GM12878 (cell line): ENCODE data around the gene TRAT1. TPM values are rescaled to one million over a fixed set of nuclear protein-coding genes. Genes with fewer than 3 reads are reported as not detected.

Experiments used
- ATAC-seq: fragments of 200-7000 bp; cut with Tn5 transposase; 3 replicates; pipeline ENCODE4 v1.9.1; 2020; ENCODE audit warnings: mild to moderate bottlenecking, moderate library complexity
- BruUV-seq: library from RNA; stranded (reverse); fragments of 400-500 nt; replicated peaks from 2 replicates; lab custom pipeline; 2021; lab: Mats Ljungman, UMichigan
- CTCF ChIA-PET: fragments of 300-600 bp; sonication (Branson Sonifier 250); formaldehyde crosslinking; extraction: SDS; loops from one replicate; lab custom pipeline; 2021; ENCODE audit warnings: inconsistent platforms; lab: Yijun Ruan, JAX
- POLR2A ChIA-PET: fragments of 350-600 bp; formaldehyde crosslinking; extraction: SDS; loops from one replicate; lab custom pipeline; 2021; ENCODE audit warnings: inconsistent platforms; lab: Charles Lee
- RAD21 ChIA-PET: fragments of 300-600 bp; sonication (Branson Sonifier 250); formaldehyde crosslinking; loops from one replicate; lab custom pipeline; 2023; ENCODE audit warnings: antibody characterized with exemption; ENCODE audit not compliant: unreplicated experiment; lab: Charles Lee
- SMC1A ChIA-PET: fragments of 300-600 bp; sonication (Branson Sonifier 250); formaldehyde crosslinking; loops from one replicate; lab custom pipeline; 2023; ENCODE audit not compliant: unreplicated experiment, uncharacterized antibody; lab: Charles Lee
- DNase-seq: peaks from one replicate; pipeline ENCODE4 v3.0.0-alpha.2; 2011; ENCODE audit warnings: low read depth, low spot score
- FAIRE-seq: peaks from 3 replicates; lab custom pipeline; 2011; peaks lifted over from hg19 to GRCh38; lab: Jason Lieb, UNC
- H2AFZ ChIP-seq: 2 replicates; pipeline ENCODE4 v1.6.0; 2011; ENCODE audit warnings: low read depth, low read length, control low read depth; ENCODE audit not compliant: control insufficient read depth
- H3K27ac ChIP-seq: 2 replicates; pipeline ENCODE4 v1.5.1; 2011; ENCODE audit warnings: control low read depth; ENCODE audit not compliant: control insufficient read depth, insufficient read depth
- H3K27me3 ChIP-seq, 2 experiments: replicated peaks in 1 of 2; 2 replicates each; pipeline versions ENCODE4 v1.6.0 to v1.6.1; 2011; ENCODE audit warnings: low read length in 1 of 2; ENCODE audit not compliant: control insufficient read depth in 2 of 2, insufficient read depth in 2 of 2
- H3K36me3 ChIP-seq, 2 experiments: 2 replicates each; pipeline ENCODE4 v1.5.1; 2011; ENCODE audit warnings: low read length in 1 of 2; ENCODE audit not compliant: control insufficient read depth in 2 of 2, insufficient read depth in 2 of 2
- H3K4me1 ChIP-seq: 2 replicates; pipeline ENCODE4 v1.6.1; 2011; ENCODE audit warnings: mild to moderate bottlenecking, low read length, moderate library complexity, mixed read lengths; ENCODE audit not compliant: control insufficient read depth, insufficient read depth
- H3K4me2 ChIP-seq: 2 replicates; pipeline ENCODE4 v1.6.0; 2011; ENCODE audit warnings: control low read depth; ENCODE audit not compliant: control insufficient read depth, insufficient read depth
- H3K4me3 ChIP-seq: fragments of 200-600 bp; sonication (generic); 2 replicates; pipeline ENCODE4 v1.5.1; 2016
- H3K79me2 ChIP-seq: 2 replicates; pipeline ENCODE4 v1.6.0; 2011; ENCODE audit warnings: low read length; ENCODE audit not compliant: control insufficient read depth, insufficient read depth
- H3K9ac ChIP-seq: 2 replicates; pipeline ENCODE4 v1.8.0; 2011; ENCODE audit warnings: low read length, control low read depth, mixed read lengths; ENCODE audit not compliant: control insufficient read depth, insufficient read depth
- H3K9me3 ChIP-seq: replicated peaks from 3 replicates; pipeline ENCODE4 v1.5.1; 2011; ENCODE audit warnings: mild to moderate bottlenecking, low read length; ENCODE audit not compliant: control insufficient read depth, insufficient read depth
- H4K20me1 ChIP-seq: 2 replicates; pipeline ENCODE4 v1.6.0; 2011; ENCODE audit not compliant: control insufficient read depth, insufficient read depth
- HDAC2 ChIP-seq: fragments of 200-600 bp; sonication (generic); IDR thresholded peaks from 2 replicates; pipeline ENCODE4 v1.6.1; 2017
- LARP7 ChIP-seq: fragments of 450-650 bp; IDR thresholded peaks from 2 replicates; pipeline ENCODE4 v1.6.1; 2017; ENCODE audit warnings: mild to moderate bottlenecking
- MXI1 ChIP-seq: fragments of 150-350 bp; IDR thresholded peaks from 2 replicates; pipeline ENCODE4 v1.6.1; 2011; ENCODE audit warnings: low read depth, mild to moderate bottlenecking, inconsistent platforms, low read length, improper control_type of control experiment
- NRF1 ChIP-seq: conservative IDR thresholded peaks from 2 replicates; pipeline ENCODE4 v1.6.1; 2011; ENCODE audit warnings: mild to moderate bottlenecking, low read depth, low read length, improper control_type of control experiment
- RUNX3 ChIP-seq: IDR thresholded peaks from 2 replicates; pipeline ENCODE4 v1.6.1; 2012; ENCODE audit warnings: low read length, inconsistent platforms
- SKIL ChIP-seq: fragments of 450-650 bp; IDR thresholded peaks from 2 replicates; pipeline ENCODE4 v1.6.1; 2017; ENCODE audit warnings: mild to moderate bottlenecking, low read depth, inconsistent platforms; ENCODE audit not compliant: poor library complexity, severe bottlenecking
- SP1 ChIP-seq: IDR thresholded peaks from one replicate; pipeline ENCODE4 v1.6.1; 2011; ENCODE audit warnings: low read depth, low read length
- ZNF24 ChIP-seq: fragments of 450-650 bp; IDR thresholded peaks from 2 replicates; pipeline ENCODE4 v1.6.1; 2017; ENCODE audit warnings: antibody characterized with exemption, mild to moderate bottlenecking
- ZNF592 ChIP-seq: fragments of 450-650 bp; IDR thresholded peaks from 2 replicates; pipeline ENCODE4 v1.6.1; 2017; ENCODE audit warnings: mild to moderate bottlenecking, moderate library complexity
- WGBS: methylation state at CpG from one replicate; pipeline ENCODE4 v1.1.6; 2016; ENCODE audit warnings: low lambda C conversion rate; ENCODE audit not compliant: insufficient replicate concordance, insufficient coverage; ENCODE audit errors: missing lambda C conversion rate; 5-methylcytosine and 5-hydroxymethylcytosine counted together
- in situ Hi-C: fragments of 300-500 bp; cut with MboI; formaldehyde crosslinking; loops from 9 replicates; pipeline ENCODE4 v1.14.3; 2018; ENCODE audit warnings: mixed read lengths
- intact Hi-C: fragments of 100-400 bp; cut with micrococcal nuclease; formaldehyde crosslinking; loops from one replicate; pipeline ENCODE4 v1.14.2; 2022; ENCODE audit not compliant: unreplicated experiment
- polyA plus RNA-seq, 11 experiments: library from polyadenylated mRNA; depleted of rRNA in 4 of 11; unstranded in 6 of 11; stranded (reverse) in 5 of 11; fragments of >200 nt; fragmentation: Nextera tagmentation in 4 of 11; fragmentation: Illumina TruSeq in 1 of 11; extraction: Ambion mirVana in 4 of 11; extraction: Trizol in 1 of 11; gene quantifications; 1 replicate in 1 of 11; 2 replicates in 10 of 11; pipeline versions ENCODE4 v1.2.1 to v1.2.3, GENCODE V29; 2011 to 2016; ENCODE audit warnings: inconsistent platforms in 2 of 11, missing spikeins in 2 of 11, low read depth in 1 of 11
- total RNA-seq, 4 experiments: library from RNA; depleted of rRNA in 3 of 4; stranded (reverse); fragments of >200 nt in 3 of 4; fragmentation: Illumina TruSeq in 1 of 4; extraction: Trizol in 1 of 4; gene quantifications; 2 replicates each; pipeline versions ENCODE4 v1.2.1 to v1.2.3, GENCODE V29; 2013 to 2021
- TF ChIP-seq, protein P1 (sequence below): IDR thresholded peaks from 2 replicates; pipeline ENCODE4 v1.6.1; 2011; ENCODE audit warnings: mild to moderate bottlenecking, low read depth, low read length, moderate library complexity; ENCODE audit not compliant: insufficient replicate concordance

TRAT1 gene
- total and polyA plus RNA-seq, 10 of the 15 experiments (the other 5 are each of a cell fraction or from before 2014, with no cell fraction given), result 0.11 to 1.5 (median 0.18) TPM; not detected in 2

GRCh38 chr3:108845709-108846293, 23.2 kb downstream of the TRAT1 start:
- no TSS peak for BruUV-seq
- SMC1A ChIA-PET, result interaction anchor here (0.7 kb wide), 1 partner anchor 464 kb away, joined by 5 read pairs; no protein-coding TSS in a partner anchor
- no peak overlapping the region for H2AFZ ChIP-seq
- H3K36me3 ChIP-seq, result no peaks in the 10 kb centered on the region
- in situ Hi-C loops (no loop called here), intact Hi-C loops (no loop called here)
- 28% methylated on average over 5 of the region's 5 CpGs for WGBS
- CTCF ChIA-PET, result no interaction called here
- H3K79me2 ChIP-seq, result no peaks in the 10 kb centered on the region
- no peak for DNase-seq
- POLR2A ChIA-PET, result no interaction called here
- no peaks in the 10 kb centered on the region for H4K20me1 ChIP-seq
- no peaks in the 10 kb centered on the region for H3K9me3 ChIP-seq
- RAD21 ChIA-PET, result no interaction called here
- H3K27me3 ChIP-seq, result no peaks in the 10 kb centered on the region
- no peak overlapping the region for H3K4me2 ChIP-seq
- ATAC-seq, result no peak
- TF ChIP-seq SKIL (no peak), MXI1 (no peak), RUNX3 (no peak), LARP7 (no peak), NRF1 (no peak), HDAC2 (no peak), SP1 (no peak), ZNF24 (no peak), ZNF592 (no peak)
- TF ChIP-seq, protein P1, sequence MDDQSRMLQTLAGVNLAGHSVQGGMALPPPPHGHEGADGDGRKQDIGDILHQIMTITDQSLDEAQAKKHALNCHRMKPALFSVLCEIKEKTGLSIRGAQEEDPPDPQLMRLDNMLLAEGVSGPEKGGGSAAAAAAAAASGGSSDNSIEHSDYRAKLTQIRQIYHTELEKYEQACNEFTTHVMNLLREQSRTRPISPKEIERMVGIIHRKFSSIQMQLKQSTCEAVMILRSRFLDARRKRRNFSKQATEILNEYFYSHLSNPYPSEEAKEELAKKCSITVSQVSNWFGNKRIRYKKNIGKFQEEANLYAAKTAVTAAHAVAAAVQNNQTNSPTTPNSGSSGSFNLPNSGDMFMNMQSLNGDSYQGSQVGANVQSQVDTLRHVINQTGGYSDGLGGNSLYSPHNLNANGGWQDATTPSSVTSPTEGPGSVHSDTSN, result no peak
- no peak for FAIRE-seq
- no peak overlapping the region for H3K27ac ChIP-seq
- no peaks in the 10 kb centered on the region for H3K4me1 ChIP-seq
- no peak overlapping the region for H3K4me3 ChIP-seq
- no peak overlapping the region for H3K9ac ChIP-seq
